HG03135 (cell line): ENCODE results near the gene RPTOR.

Experiments used
- ATAC-seq: cut with Tn5 transposase; IDR thresholded peaks from one replicate; pipeline ENCODE4 v1.9.1; 2021; ENCODE audit warnings: mild to moderate bottlenecking, moderate library complexity; ENCODE audit not compliant: unreplicated experiment

The RPTOR gene

GRCh38 chr17:81002013-81002384 is 457.4 kb downstream of the RPTOR start:
- ATAC-seq = no peak

GRCh38 chr17:81002409-81003361 is 458.0 kb downstream of the RPTOR start:
- ATAC-seq = no peak

GRCh38 chr17:81003711-81004475 is 459.3 kb downstream of the RPTOR start:
- no peak for ATAC-seq

- ATAC-seq = no peak
These were observed 462.3 kb downstream of the RPTOR start for GRCh38 chr17:81006891-81007290.

GRCh38 chr17:81008140-81008539 is 463.5 kb downstream of the RPTOR start:
- ATAC-seq = no peak

- ATAC-seq = no peak
These were observed 464.5 kb downstream of the RPTOR start for GRCh38 chr17:81009136-81009535.

GRCh38 chr17:81010935-81011334 is 466.3 kb downstream of the RPTOR start:
- ATAC-seq = no peak

GRCh38 chr17:81011951-81012350 is 467.3 kb downstream of the RPTOR start:
- no peak for ATAC-seq

- ATAC-seq = no peak
These were observed 468.2 kb downstream of the RPTOR start for GRCh38 chr17:81012574-81013447.

- ATAC-seq = no peak
These were observed 469.0 kb downstream of the RPTOR start for GRCh38 chr17:81013642-81014041.

- no peak for ATAC-seq
These were observed 470.5 kb downstream of the RPTOR start for GRCh38 chr17:81015136-81015535.
